Hypothalamus (tissue), 51 donors: ENCODE data around the gene RAD9A.

Experiments
- DNase-seq, 51 donors: peaks; one replicate each; lab custom pipeline; 2025; lab: John Stamatoyannopoulos, UW

Gene RAD9A

GRCh38 chr11:67356864-67357561 lies 34.8 kb upstream of the RAD9A start:
- peak in 26 of 51 donors; percentile 14 to 71 (median 44) for DNase-seq

GRCh38 chr11:67357831-67358670 lies 33.7 kb upstream of the RAD9A start:
- no peak for DNase-seq

GRCh38 chr11:67364169-67364568 lies 27.6 kb upstream of the RAD9A start:
- no peak for DNase-seq

- no peak for DNase-seq
Measured at GRCh38 chr11:67364783-67365722, 26.7 kb upstream of the RAD9A start.

GRCh38 chr11:67365736-67366444 lies 25.9 kb upstream of the RAD9A start:
- peak in 1 of 51 donors; percentile 23 for DNase-seq

- DNase-seq = no peak
Measured at GRCh38 chr11:67366546-67366945, 25.2 kb upstream of the RAD9A start.

- no peak for DNase-seq
Measured at GRCh38 chr11:67366961-67367760, 24.6 kb upstream of the RAD9A start.

GRCh38 chr11:67367761-67368227 lies 24.0 kb upstream of the RAD9A start:
- DNase-seq = no peak

GRCh38 chr11:67368621-67369020 lies 23.2 kb upstream of the RAD9A start:
- no peak for DNase-seq

GRCh38 chr11:67369275-67369674 lies 22.5 kb upstream of the RAD9A start:
- DNase-seq = no peak

- no peak for DNase-seq
Measured at GRCh38 chr11:67369801-67370284, 21.9 kb upstream of the RAD9A start.

GRCh38 chr11:67370351-67371076 lies 21.3 kb upstream of the RAD9A start:
- no peak for DNase-seq

GRCh38 chr11:67371189-67371910 lies 20.4 kb upstream of the RAD9A start:
- DNase-seq = no peak

- no peak for DNase-seq
Measured at GRCh38 chr11:67371911-67372320, 19.9 kb upstream of the RAD9A start.

- DNase-seq = no peak
Measured at GRCh38 chr11:67372321-67372992, 19.3 kb upstream of the RAD9A start.

- peak in 11 of 51 donors; percentile 7 to 56 (median 27) for DNase-seq
Measured at GRCh38 chr11:67372993-67373647, 18.7 kb upstream of the RAD9A start, which contains the start of gene CLCF1. TSS of gene CLCF1 (minus strand) at chr11:67373598. CDS start at chr11:67373539, 59 bp downstream.
